Upper lobe of left lung (tissue), 6 donors: Measurements from ENCODE around the gene RCSD1. TPM values are rescaled to one million over a fixed set of nuclear protein-coding genes. Genes with fewer than 3 reads are reported as not detected.

Experiments
- ATAC-seq, 2 donors: fragments of 200-7000 bp; cut with Tn5 transposase; one replicate each; pipeline ENCODE4 v1.9.1; 2022; ENCODE audit warnings: mild to moderate bottlenecking in 2 of 2, moderate library complexity in 2 of 2; ENCODE audit not compliant: low FRiP score in 2 of 2
- DNase-seq, 2 donors: peaks; one replicate each; pipeline ENCODE4 v3.0.0-alpha.2; 2019 to 2020
- H3K27ac ChIP-seq, 4 donors: fragments of 200-600 bp; sonication (generic); one replicate each; pipeline ENCODE4 v1.5.1; 2016 to 2019
- H3K27me3 ChIP-seq, 4 donors: fragments of 200-600 bp; sonication (generic); one replicate each; pipeline ENCODE4 v1.5.1; 2017 to 2019
- H3K36me3 ChIP-seq, 4 donors: fragments of 200-600 bp; sonication (generic); one replicate each; pipeline ENCODE4 v1.5.1; 2016 to 2019
- H3K4me1 ChIP-seq, 4 donors: fragments of 200-600 bp; sonication (generic); one replicate each; pipeline ENCODE4 v1.5.1; 2018 to 2019
- H3K4me3 ChIP-seq, 4 donors: fragments of 200-600 bp; sonication (generic); one replicate each; pipeline ENCODE4 v1.5.1; 2017 to 2019; ENCODE audit warnings: mild to moderate bottlenecking in 2 of 4, moderate library complexity in 1 of 4
- H3K9me3 ChIP-seq, 4 donors: fragments of 200-600 bp; sonication (generic); one replicate each; pipeline ENCODE4 v1.5.1; 2018 to 2019
- EP300 ChIP-seq, 4 donors: sonication (generic); formaldehyde crosslinking; IDR thresholded peaks; one replicate each; pipeline ENCODE4 v1.5.1; 2017; ENCODE audit warnings: antibody characterized with exemption in 4 of 4, control low read depth in 2 of 4
- POLR2A ChIP-seq, 4 donors: fragments of 450-650 bp; IDR thresholded peaks; one replicate each; pipeline ENCODE4 v1.5.1; 2016 to 2017; ENCODE audit warnings: antibody characterized with exemption in 4 of 4, mild to moderate bottlenecking in 2 of 4
- POLR2AphosphoS5 ChIP-seq, 2 donors: sonication (generic); formaldehyde crosslinking; IDR thresholded peaks; one replicate each; pipeline ENCODE4 v1.5.1; 2017; ENCODE audit warnings: antibody characterized with exemption in 2 of 2
- WGBS, 2 donors: methylation state at CpG; one replicate each; pipeline ENCODE4 v1.1.5; 2017 to 2018; 5-methylcytosine and 5-hydroxymethylcytosine counted together
- total RNA-seq, 6 donors: library from RNA; depleted of rRNA in 4 of 6; stranded (reverse); fragments of >200 nt in 4 of 6; gene quantifications; one replicate each; pipeline versions ENCODE4 v1.1.0 to v1.2.1, GENCODE V29; 2016 to 2021
- TF ChIP-seq, protein P1 (sequence below), 6 experiments: fragments of 450-650 bp in 4 of 6; fragments of 200-600 bp in 2 of 6; sonication (generic) in 2 of 6; IDR thresholded peaks; one replicate each; pipeline ENCODE4 v1.5.1; 2016 to 2019; ENCODE audit warnings: antibody characterized with exemption in 6 of 6
- donor health status: DM: no; HTN: no; CAD: no; lungs with moderate emphysema.
- donor health status: DM: no; HTN: yes; CAD: no; lungs with severe emphysema.

The RCSD1 gene
- total RNA-seq, 6 donors from 2014 or later = 10.7 to 27.2 (median 18.1) TPM

- no peak for DNase-seq
- no peak overlapping the region for H3K4me3 ChIP-seq
- H3K4me1 ChIP-seq = peaks cover 5 to 11% (median 7%) of the 10 kb centered on the region in 4 donors
- WGBS, 2 donors = 96 to 100% methylated on average over 4 of the region's 4 CpGs
- no peaks in the 10 kb centered on the region for H3K27me3 ChIP-seq
- H3K9me3 ChIP-seq = no peaks in the 10 kb centered on the region
- TF ChIP-seq POLR2A (IDR thresholded peaks at IDR 0.05) (no peak), EP300 (IDR thresholded peaks at IDR 0.05) (no peak), POLR2AphosphoS5 (IDR thresholded peaks at IDR 0.05) (no peak)
- TF ChIP-seq, protein P1, sequence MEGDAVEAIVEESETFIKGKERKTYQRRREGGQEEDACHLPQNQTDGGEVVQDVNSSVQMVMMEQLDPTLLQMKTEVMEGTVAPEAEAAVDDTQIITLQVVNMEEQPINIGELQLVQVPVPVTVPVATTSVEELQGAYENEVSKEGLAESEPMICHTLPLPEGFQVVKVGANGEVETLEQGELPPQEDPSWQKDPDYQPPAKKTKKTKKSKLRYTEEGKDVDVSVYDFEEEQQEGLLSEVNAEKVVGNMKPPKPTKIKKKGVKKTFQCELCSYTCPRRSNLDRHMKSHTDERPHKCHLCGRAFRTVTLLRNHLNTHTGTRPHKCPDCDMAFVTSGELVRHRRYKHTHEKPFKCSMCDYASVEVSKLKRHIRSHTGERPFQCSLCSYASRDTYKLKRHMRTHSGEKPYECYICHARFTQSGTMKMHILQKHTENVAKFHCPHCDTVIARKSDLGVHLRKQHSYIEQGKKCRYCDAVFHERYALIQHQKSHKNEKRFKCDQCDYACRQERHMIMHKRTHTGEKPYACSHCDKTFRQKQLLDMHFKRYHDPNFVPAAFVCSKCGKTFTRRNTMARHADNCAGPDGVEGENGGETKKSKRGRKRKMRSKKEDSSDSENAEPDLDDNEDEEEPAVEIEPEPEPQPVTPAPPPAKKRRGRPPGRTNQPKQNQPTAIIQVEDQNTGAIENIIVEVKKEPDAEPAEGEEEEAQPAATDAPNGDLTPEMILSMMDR (IDR thresholded peaks at IDR 0.05) = no peak
- peaks cover 0 to 39% (median 18%) of the 10 kb centered on the region in 4 donors for H3K36me3 ChIP-seq
- H3K27ac ChIP-seq = no peak overlapping the region
- ATAC-seq = no peak
Observed at GRCh38 chr1:167698313-167698712, 68.3 kb downstream of the RCSD1 start.

GRCh38 chr1:167701510-167701909, 71.5 kb downstream of the RCSD1 start:
- H3K27me3 ChIP-seq = no peaks in the 10 kb centered on the region
- H3K4me1 ChIP-seq = peaks cover 5 to 11% (median 7%) of the 10 kb centered on the region in 4 donors
- DNase-seq (no peak), ATAC-seq (no peak)
- no peaks in the 10 kb centered on the region for H3K9me3 ChIP-seq
- peaks cover 0 to 32% (median 10%) of the 10 kb centered on the region in 4 donors for H3K36me3 ChIP-seq
- H3K27ac ChIP-seq = no peak overlapping the region
- no peak overlapping the region for H3K4me3 ChIP-seq
- TF ChIP-seq EP300 (IDR thresholded peaks at IDR 0.05) (no peak), POLR2A (IDR thresholded peaks at IDR 0.05) (no peak)
- 63 to 64% methylated on average over 1 of the region's 1 CpG for WGBS, 2 donors

- WGBS, 2 donors = 94 to 100% methylated on average over 1 of the region's 1 CpG
Observed at GRCh38 chr1:167703557-167703956, 73.5 kb downstream of the RCSD1 start.

GRCh38 chr1:167704715-167705114, 74.7 kb downstream of the RCSD1 start:
- DNase-seq (peak in 1 of 2 donors; percentile 2), ATAC-seq (no peak)
- Histone ChIP-seq H3K27ac (no peak overlapping the region), H3K9me3 (no peaks in the 10 kb centered on the region), H3K4me3 (no peak overlapping the region), H3K36me3 (peaks cover 0 to 16% (median 3%) of the 10 kb centered on the region in 4 donors), H3K27me3 (no peaks in the 10 kb centered on the region), H3K4me1 (no peaks in the 10 kb centered on the region)
- no peak for TF ChIP-seq POLR2A (IDR thresholded peaks at IDR 0.05)
- no peak for TF ChIP-seq EP300 (IDR thresholded peaks at IDR 0.05)
- TF ChIP-seq POLR2AphosphoS5 (IDR thresholded peaks at IDR 0.05) = no peak
- TF ChIP-seq, protein P1 (IDR thresholded peaks at IDR 0.05) = no peak
- 52 to 75% methylated on average over 2 of the region's 2 CpGs for WGBS, 2 donors

More at GRCh38 chr1:167703557-167703956, 73.5 kb downstream of the RCSD1 start:
- DNase-seq (no peak), ATAC-seq (no peak)
- Histone ChIP-seq H3K36me3 (peaks cover 0 to 17% (median 5%) of the 10 kb centered on the region in 4 donors), H3K27me3 (no peaks in the 10 kb centered on the region), H3K9me3 (no peaks in the 10 kb centered on the region), H3K27ac (no peak overlapping the region), H3K4me3 (no peak overlapping the region), H3K4me1 (no peaks in the 10 kb centered on the region)
- TF ChIP-seq, protein P1 (IDR thresholded peaks at IDR 0.05) = no peak
- TF ChIP-seq POLR2A (IDR thresholded peaks at IDR 0.05) (no peak), POLR2AphosphoS5 (IDR thresholded peaks at IDR 0.05) (no peak), EP300 (IDR thresholded peaks at IDR 0.05) (no peak)

GRCh38 chr1:167705250-167705649, 75.2 kb downstream of the RCSD1 start:
- Histone ChIP-seq H3K27me3 (no peaks in the 10 kb centered on the region), H3K4me3 (no peak overlapping the region), H3K9me3 (no peaks in the 10 kb centered on the region), H3K36me3 (peaks cover 0 to 16% (median 2%) of the 10 kb centered on the region in 4 donors), H3K27ac (no peak overlapping the region), H3K4me1 (no peaks in the 10 kb centered on the region)
- DNase-seq = peak in 1 of 2 donors; percentile 15
- no peak for TF ChIP-seq POLR2A (IDR thresholded peaks at IDR 0.05)
- TF ChIP-seq POLR2AphosphoS5 (IDR thresholded peaks at IDR 0.05) = no peak
- TF ChIP-seq, protein P1 (IDR thresholded peaks at IDR 0.05) = no peak
- TF ChIP-seq EP300 (IDR thresholded peaks at IDR 0.05) = no peak
- WGBS, 2 donors = 68 to 85% methylated on average over 6 of the region's 6 CpGs
- no peak for ATAC-seq
